SK-N-SH (cell line): Measurements from ENCODE around the gene EPB41L3. TPM values are rescaled to one million over a fixed set of nuclear protein-coding genes. Genes with fewer than 3 reads are reported as not detected.

Source experiments
- CTCF ChIA-PET: fragments of 300-600, 350-600 bp; formaldehyde crosslinking; extraction: SDS; loops from one replicate; lab custom pipeline; 2021; lab: Yijun Ruan, JAX
- POLR2A ChIA-PET: fragments of 350-600 bp; sonication (Branson Sonifier 250); formaldehyde crosslinking; extraction: SDS; loops from one replicate; lab custom pipeline; 2020; ENCODE audit warnings: antibody characterized with exemption, inconsistent platforms; lab: Yijun Ruan, JAX
- DNase-seq: peaks from one replicate; pipeline ENCODE4 v3.0.0; 2012
- H2AFZ ChIP-seq: fragments of 200-600 bp; sonication (generic); 2 replicates; pipeline ENCODE4 v1.8.1; 2016; ENCODE audit warnings: antibody characterized with exemption, mild to moderate bottlenecking, low read depth
- H3F3A ChIP-seq: fragments of 200-600 bp; sonication (generic); replicated peaks from 2 replicates; pipeline ENCODE3; 2016; ENCODE audit warnings: antibody characterized with exemption, mild to moderate bottlenecking; ENCODE audit not compliant: insufficient read depth
- H3K27ac ChIP-seq, 2 experiments: fragments of 200-500 bp in 1 of 2; fragments of 200-600 bp in 1 of 2; sonication (Bioruptor generic) in 1 of 2; sonication (generic), shearing (Covaris generic) in 1 of 2; 2 replicates each; pipeline versions ENCODE4 v1.5.1 to v1.6.1; 2014 to 2016; ENCODE audit warnings: low read depth in 2 of 2, inconsistent platforms in 1 of 2, low read length in 1 of 2, mild to moderate bottlenecking in 1 of 2, mixed read lengths in 1 of 2
- H3K27me3 ChIP-seq: fragments of 200-600 bp; sonication (generic), shearing (Covaris generic); 2 replicates; pipeline ENCODE4 v1.6.1; 2016; ENCODE audit warnings: mixed run types; ENCODE audit not compliant: insufficient read depth
- H3K36me3 ChIP-seq, 2 experiments: fragments of 200-500 bp in 1 of 2; fragments of 200-600 bp in 1 of 2; sonication (Bioruptor generic) in 1 of 2; sonication (generic) in 1 of 2; replicated peaks in 1 of 2; 2 replicates each; pipeline versions ENCODE3 to v1.5.1; 2014 to 2016; ENCODE audit warnings: low read length in 1 of 2, mild to moderate bottlenecking in 1 of 2; ENCODE audit not compliant: insufficient read depth in 2 of 2, control insufficient read depth in 1 of 2
- H3K4me1 ChIP-seq, 2 experiments: fragments of 200-500 bp in 1 of 2; fragments of 200-600 bp in 1 of 2; sonication (Bioruptor generic) in 1 of 2; sonication (generic), shearing (Covaris generic) in 1 of 2; 2 replicates each; pipeline versions ENCODE4 v1.5.1 to v1.6.1; 2014 to 2016; ENCODE audit warnings: low read depth in 1 of 2, low read length in 1 of 2, mixed run types in 1 of 2; ENCODE audit not compliant: insufficient read depth in 2 of 2, control insufficient read depth in 1 of 2
- H3K4me2 ChIP-seq: fragments of 200-600 bp; sonication (generic), shearing (Covaris generic); 2 replicates; pipeline ENCODE4 v1.6.1; 2017; ENCODE audit warnings: mixed run types
- H3K4me3 ChIP-seq, 2 experiments: fragments of 200-500 bp in 1 of 2; fragments of 200-600 bp in 1 of 2; sonication (Bioruptor generic) in 1 of 2; sonication (generic), shearing (Covaris generic) in 1 of 2; 2 replicates each; pipeline versions ENCODE4 v1.5.1 to v1.8.1; 2014 to 2016; ENCODE audit warnings: low read depth in 2 of 2, inconsistent platforms in 1 of 2, low read length in 1 of 2, mild to moderate bottlenecking in 1 of 2, mixed read lengths in 1 of 2, moderate library complexity in 1 of 2
- H3K79me2 ChIP-seq: fragments of 200-600 bp; sonication (generic); 2 replicates; pipeline ENCODE4 v1.8.1; 2017; ENCODE audit warnings: mild to moderate bottlenecking; ENCODE audit not compliant: insufficient read depth
- H3K9ac ChIP-seq: fragments of 200-600 bp; sonication (generic); 2 replicates; pipeline ENCODE4 v1.6.1; 2017; ENCODE audit warnings: mixed run types
- H3K9me2 ChIP-seq: fragments of 200-600 bp; sonication (generic); 2 replicates; pipeline ENCODE4 v1.6.1; 2017; ENCODE audit warnings: mixed run types
- H3K9me3 ChIP-seq: fragments of 200-600 bp; sonication (generic); 2 replicates; pipeline ENCODE4 v1.6.1; 2017; ENCODE audit warnings: mixed run types, mild to moderate bottlenecking, moderate library complexity
- H4K20me1 ChIP-seq: fragments of 200-600 bp; sonication (generic); 2 replicates; pipeline ENCODE4 v1.6.1; 2017; ENCODE audit warnings: mild to moderate bottlenecking, mixed run types; ENCODE audit not compliant: insufficient read depth
- CTCF ChIP-seq: fragments of 200-600 bp; sonication (generic); IDR thresholded peaks from 2 replicates; pipeline ENCODE4 v1.6.1; 2017; ENCODE audit warnings: antibody characterized with exemption, mild to moderate bottlenecking, moderate library complexity
- ELF1 ChIP-seq: IDR thresholded peaks from 2 replicates; pipeline ENCODE4 v1.4.0; 2012
- EP300 ChIP-seq, 2 experiments: IDR thresholded peaks; 2 replicates each; pipeline versions ENCODE4 v1.4.0 to v1.6.1; 2012; ENCODE audit warnings: borderline replicate concordance in 1 of 2, low read depth in 1 of 2, low read length in 1 of 2
- FOSL2 ChIP-seq: IDR thresholded peaks from 2 replicates; pipeline ENCODE4 v1.4.0; 2012; ENCODE audit warnings: low read depth, mild to moderate bottlenecking, moderate library complexity, borderline replicate concordance
- FOXM1 ChIP-seq: IDR thresholded peaks from 2 replicates; pipeline ENCODE4 v1.4.0; 2012; ENCODE audit warnings: low read depth, mild to moderate bottlenecking
- GABPA ChIP-seq: IDR thresholded peaks from 2 replicates; pipeline ENCODE4 v1.4.0; 2012; ENCODE audit warnings: low read depth, mild to moderate bottlenecking
- MAX ChIP-seq: IDR thresholded peaks from 2 replicates; pipeline ENCODE4 v1.4.0; 2012; ENCODE audit warnings: low read depth
- MEF2A ChIP-seq: IDR thresholded peaks from 2 replicates; pipeline ENCODE4 v1.4.0; 2012; ENCODE audit warnings: low read depth, borderline replicate concordance
- MXI1 ChIP-seq: IDR thresholded peaks from 2 replicates; pipeline ENCODE4 v1.6.1; 2012; ENCODE audit warnings: mild to moderate bottlenecking, low read depth, low read length, improper control_type of control experiment
- POLR2AphosphoS5 ChIP-seq: IDR thresholded peaks from 2 replicates; pipeline ENCODE4 v1.6.1; 2012; ENCODE audit warnings: low read depth, low read length
- RAD21 ChIP-seq: IDR thresholded peaks from 2 replicates; pipeline ENCODE4 v1.6.1; 2012; ENCODE audit warnings: mild to moderate bottlenecking, low read length
- RCOR1 ChIP-seq: fragments of 150-350 bp; IDR thresholded peaks from 2 replicates; pipeline ENCODE4 v1.6.1; 2017; ENCODE audit warnings: antibody characterized with exemption, low read length
- RFX5 ChIP-seq: IDR thresholded peaks from 2 replicates; pipeline ENCODE4 v1.6.1; 2012; ENCODE audit warnings: mild to moderate bottlenecking, improper control_type of control experiment, low read length
- RXRA ChIP-seq: IDR thresholded peaks from 2 replicates; pipeline ENCODE4 v1.4.0; 2012; ENCODE audit warnings: low read depth, mild to moderate bottlenecking, borderline replicate concordance
- SIN3A ChIP-seq: IDR thresholded peaks from 2 replicates; pipeline ENCODE4 v1.6.1; 2012; ENCODE audit warnings: low read depth, mild to moderate bottlenecking, low read length, moderate library complexity, borderline replicate concordance
- TAF1 ChIP-seq: IDR thresholded peaks from 2 replicates; pipeline ENCODE4 v1.6.1; 2012; ENCODE audit warnings: low read depth, mild to moderate bottlenecking, low read length, moderate library complexity, borderline replicate concordance
- TCF12 ChIP-seq: IDR thresholded peaks from 2 replicates; pipeline ENCODE4 v1.4.0; 2012
- YY1 ChIP-seq: IDR thresholded peaks from 2 replicates; pipeline ENCODE4 v1.4.0; 2012; ENCODE audit warnings: low read depth, mild to moderate bottlenecking
- ZBTB33 ChIP-seq: IDR thresholded peaks from 2 replicates; pipeline ENCODE4 v1.4.0; 2012; ENCODE audit warnings: low read depth, borderline replicate concordance
- WGBS: methylation state at CpG from one replicate; pipeline ENCODE4 v1.1.6; 2017; ENCODE audit warnings: low lambda C conversion rate; 5-methylcytosine and 5-hydroxymethylcytosine counted together
- polyA plus RNA-seq, 3 experiments: library from polyadenylated mRNA; depleted of rRNA; stranded (reverse); fragments of >200 nt; gene quantifications; 2 replicates each; pipeline ENCODE4 v1.2.3, GENCODE V29; 2012
- TF ChIP-seq, protein P1 (sequence below): fragments of 150-350 bp; IDR thresholded peaks from 2 replicates; pipeline ENCODE4 v1.6.1; 2016; ENCODE audit warnings: mild to moderate bottlenecking, low read depth, low read length

Gene EPB41L3
- polyA plus RNA-seq, 1 of the 3 experiments (the other 2 are of a cell fraction): 0.15 TPM

- Histone ChIP-seq H3K9ac (no peak overlapping the region), H3K9me2 (no peaks in the 10 kb centered on the region), H3K79me2 (no peaks in the 10 kb centered on the region), H2AFZ (no peak overlapping the region), H3K4me1 (no peaks in the 10 kb centered on the region), H4K20me1 (no peaks in the 10 kb centered on the region), H3K27me3 (no peaks in the 10 kb centered on the region), H3K27ac (no peak overlapping the region), H3K36me3 (no peaks in the 10 kb centered on the region), H3F3A (no peaks in the 10 kb centered on the region), H3K4me3 (no peak overlapping the region), H3K9me3 (no peaks in the 10 kb centered on the region), H3K4me2 (no peak overlapping the region)
- 21% methylated on average over 3 of the region's 3 CpGs for WGBS
- TF ChIP-seq ZBTB33 (no peak), TAF1 (no peak), MAX (no peak), FOSL2 (no peak), POLR2AphosphoS5 (no peak), MXI1 (no peak), FOXM1 (no peak), SIN3A (no peak), EP300 (IDR thresholded peaks at IDR 0.05; ENCODE audit: borderline replicate concordance in 1 of 2, low read depth in 1 of 2, low read length in 1 of 2) (no peak), RXRA (no peak), ELF1 (no peak), MEF2A (no peak)
- TF ChIP-seq, protein P1, sequence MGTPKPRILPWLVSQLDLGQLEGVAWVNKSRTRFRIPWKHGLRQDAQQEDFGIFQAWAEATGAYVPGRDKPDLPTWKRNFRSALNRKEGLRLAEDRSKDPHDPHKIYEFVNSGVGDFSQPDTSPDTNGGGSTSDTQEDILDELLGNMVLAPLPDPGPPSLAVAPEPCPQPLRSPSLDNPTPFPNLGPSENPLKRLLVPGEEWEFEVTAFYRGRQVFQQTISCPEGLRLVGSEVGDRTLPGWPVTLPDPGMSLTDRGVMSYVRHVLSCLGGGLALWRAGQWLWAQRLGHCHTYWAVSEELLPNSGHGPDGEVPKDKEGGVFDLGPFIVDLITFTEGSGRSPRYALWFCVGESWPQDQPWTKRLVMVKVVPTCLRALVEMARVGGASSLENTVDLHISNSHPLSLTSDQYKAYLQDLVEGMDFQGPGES: no peak
- CTCF ChIA-PET: no interaction called here
- no peak for DNase-seq
- POLR2A ChIA-PET: no interaction called here
Measured at GRCh38 chr18:5532066-5532465, 11.7 kb downstream of the EPB41L3 start.

DNA sequence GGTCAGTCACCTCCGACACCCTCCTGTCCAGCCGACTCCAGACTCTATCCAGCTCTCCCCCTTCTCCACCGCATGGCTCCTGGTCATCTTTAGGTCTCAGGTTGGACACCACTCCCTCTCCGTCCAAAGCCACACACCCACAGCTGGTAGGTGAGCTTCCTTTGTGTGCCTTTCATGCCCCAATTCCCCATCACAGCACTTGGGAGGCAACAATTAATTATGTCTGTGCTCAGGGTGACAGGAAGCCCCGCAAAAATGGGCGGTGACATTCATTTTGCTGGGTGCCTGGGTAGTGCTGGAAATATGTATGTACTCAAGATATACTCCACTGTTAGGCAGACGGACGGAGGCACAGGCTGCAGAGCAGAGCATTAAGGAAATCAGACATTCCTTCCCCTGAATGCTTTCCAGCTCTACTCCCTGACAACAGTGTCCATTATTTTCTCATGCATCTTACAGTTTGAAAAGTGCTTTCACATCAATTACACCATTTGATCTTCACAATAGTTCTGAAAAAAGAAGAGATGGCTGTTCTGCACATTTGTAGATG, 13.1 kb downstream of the EPB41L3 start:
- ChIA-PET CTCF (no interaction called here), POLR2A (no interaction called here)
- DNase-seq: no peak
- H4K20me1 ChIP-seq: no peaks in the 10 kb centered on the region
- no peak overlapping the region for H3K4me2 ChIP-seq
- WGBS: 18% methylated on average over 8 of the region's 8 CpGs
- no peaks in the 10 kb centered on the region for H3K9me3 ChIP-seq
- no peak overlapping the region for H2AFZ ChIP-seq
- no peaks in the 10 kb centered on the region for H3K4me1 ChIP-seq
- no peaks in the 10 kb centered on the region for H3F3A ChIP-seq
- H3K9me2 ChIP-seq: no peaks in the 10 kb centered on the region
- no peaks in the 10 kb centered on the region for H3K79me2 ChIP-seq
- H3K9ac ChIP-seq: no peak overlapping the region
- no peaks in the 10 kb centered on the region for H3K36me3 ChIP-seq
- no peak overlapping the region for H3K4me3 ChIP-seq
- H3K27me3 ChIP-seq: no peaks in the 10 kb centered on the region
- no peak overlapping the region for H3K27ac ChIP-seq
- no peak for TF ChIP-seq YY1
- TF ChIP-seq RCOR1: no peak
- no peak for TF ChIP-seq SIN3A
- TF ChIP-seq RFX5: no peak
- TF ChIP-seq CTCF: no peak
- TF ChIP-seq, protein P1: no peak
- no peak for TF ChIP-seq FOXM1
- no peak for TF ChIP-seq RAD21
- TF ChIP-seq ZBTB33: no peak
- TF ChIP-seq RXRA: no peak
- no peak for TF ChIP-seq GABPA
- TF ChIP-seq MEF2A: no peak
- TF ChIP-seq TCF12: no peak
